HG03045 (cell line): ENCODE results near the gene CERT1.
"Not testable (repeated sequence)": the region's sequence is repeated elsewhere in the genome, so short reads cannot be mapped to it uniquely, and the experiment has no call there.

Experiments used
- ATAC-seq: cut with Tn5 transposase; IDR thresholded peaks from one replicate; pipeline ENCODE4 v1.9.1; 2021; ENCODE audit warnings: mild to moderate bottlenecking, moderate library complexity; ENCODE audit not compliant: unreplicated experiment

Gene CERT1

GRCh38 chr5:75524071-75524470 is 12.6 kb upstream of the CERT1 start:
- peak; percentile 95 for ATAC-seq

GRCh38 chr5:75523275-75523674 is 11.8 kb upstream of the CERT1 start:
- ATAC-seq, result no peak

GRCh38 chr5:75522542-75522941 is 11.1 kb upstream of the CERT1 start:
- no peak for ATAC-seq

- no peak for ATAC-seq
Measured at GRCh38 chr5:75522025-75522424, 10.6 kb upstream of the CERT1 start.

- no peak for ATAC-seq
Measured at GRCh38 chr5:75521195-75521594, 9.8 kb upstream of the CERT1 start.

GRCh38 chr5:75519761-75520160 is 8.3 kb upstream of the CERT1 start:
- ATAC-seq, result no peak

- ATAC-seq, result no peak
Measured at GRCh38 chr5:75514323-75514722, 2.9 kb upstream of the CERT1 start.

GRCh38 chr5:75513841-75514240 is 2.4 kb upstream of the CERT1 start:
- ATAC-seq, result no peak

GRCh38 chr5:75512383-75513074 is 1.1 kb upstream of the CERT1 start:
- ATAC-seq, result no peak

GRCh38 chr5:75510836-75511434 is 494 bp downstream of the CERT1 start:
- peak; percentile 35 for ATAC-seq

GRCh38 chr5:75510417-75510835 is 1.0 kb downstream of the CERT1 start:
- ATAC-seq, result peak; percentile 5

GRCh38 chr5:75509956-75510355 is 1.5 kb downstream of the CERT1 start:
- no peak for ATAC-seq

- ATAC-seq, result no peak
Measured at GRCh38 chr5:75509546-75509945, 1.9 kb downstream of the CERT1 start.

- ATAC-seq, result no peak
Measured at GRCh38 chr5:75507841-75508240, 3.6 kb downstream of the CERT1 start.

GRCh38 chr5:75505112-75505511 is 6.3 kb downstream of the CERT1 start:
- not testable (repeated sequence) for ATAC-seq

GRCh38 chr5:75498875-75499274 is 12.6 kb downstream of the CERT1 start:
- not testable (repeated sequence) for ATAC-seq

GRCh38 chr5:75498208-75498777 is 13.1 kb downstream of the CERT1 start:
- ATAC-seq, result no peak

GRCh38 chr5:75496026-75496425 is 15.4 kb downstream of the CERT1 start:
- ATAC-seq, result no peak

GRCh38 chr5:75491621-75492020 is 19.8 kb downstream of the CERT1 start:
- no peak for ATAC-seq

GRCh38 chr5:75489847-75490246 is 21.6 kb downstream of the CERT1 start:
- ATAC-seq, result not testable (repeated sequence)

- no peak for ATAC-seq
Measured at GRCh38 chr5:75484605-75485004, 26.8 kb downstream of the CERT1 start.

- ATAC-seq, result no peak
Measured at GRCh38 chr5:75482482-75482881, 28.9 kb downstream of the CERT1 start.
